Mesodermal cell (in vitro differentiated cells): ENCODE results near the gene PVR.
"Not testable (repeated sequence)": the region's sequence is repeated elsewhere in the genome, so short reads cannot be mapped to it uniquely, and the experiment has no call there.

Experiments used
- H3K27ac ChIP-seq: 2 replicates; pipeline ENCODE4 v1.7.0; 2013; ENCODE audit warnings: mild to moderate bottlenecking, low read depth, low read length, moderate library complexity; ENCODE audit not compliant: severe bottlenecking
- H3K36me3 ChIP-seq: 2 replicates; pipeline ENCODE4 v1.7.1; 2013; ENCODE audit warnings: mild to moderate bottlenecking, low read length, moderate library complexity; ENCODE audit not compliant: control insufficient read depth, insufficient read depth
- H3K4me1 ChIP-seq: one replicate; pipeline ENCODE4 v1.7.1; 2013; ENCODE audit warnings: mild to moderate bottlenecking, low read length; ENCODE audit not compliant: insufficient read depth, control insufficient read depth, poor library complexity, severe bottlenecking
- H3K4me3 ChIP-seq: 2 replicates; pipeline ENCODE4 v1.7.0; 2013; ENCODE audit warnings: low read length, control low read depth, mild to moderate bottlenecking; ENCODE audit not compliant: insufficient read depth, poor library complexity, severe bottlenecking; ENCODE audit errors: extremely low read depth
- H3K9me3 ChIP-seq: 2 replicates; pipeline ENCODE4 v1.7.1; 2013; ENCODE audit warnings: mild to moderate bottlenecking, low read length, moderate library complexity; ENCODE audit not compliant: control insufficient read depth
- WGBS, 2 experiments: methylation state at CpG; one replicate each; pipeline ENCODE4 v1.1.5; 2013; ENCODE audit warnings: missing lambda C conversion rate in 2 of 2; ENCODE audit not compliant: insufficient coverage in 2 of 2; 5-methylcytosine and 5-hydroxymethylcytosine counted together

The PVR gene

DNA sequence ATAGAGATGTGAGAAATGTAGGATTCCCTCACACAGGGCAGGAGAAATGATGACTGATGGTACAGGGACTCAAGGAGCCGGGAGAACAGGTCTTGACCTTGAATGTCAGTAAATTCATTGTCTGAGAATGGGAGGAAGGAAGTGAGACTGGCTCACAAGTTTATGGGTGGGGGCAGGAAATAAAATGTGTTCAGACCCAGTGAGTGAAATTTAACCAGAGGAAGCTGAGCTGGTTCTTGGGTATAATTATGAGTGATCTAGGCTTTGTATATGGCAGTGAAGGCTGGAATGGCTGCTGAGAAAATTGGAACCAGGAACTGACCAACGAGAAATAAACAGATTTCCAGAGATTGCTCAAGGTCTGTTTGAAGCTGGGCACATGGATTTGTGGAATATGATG is 36.7 kb upstream of the PVR start:
- Histone ChIP-seq H3K4me3 (no peak overlapping the region), H3K4me1 (no peaks in the 10 kb centered on the region), H3K9me3 (no peaks in the 10 kb centered on the region), H3K36me3 (no peaks in the 10 kb centered on the region), H3K27ac (no peak overlapping the region)
- WGBS, 2 experiments: 89 to 100% methylated on average over 1 of the region's 2 CpGs

DNA sequence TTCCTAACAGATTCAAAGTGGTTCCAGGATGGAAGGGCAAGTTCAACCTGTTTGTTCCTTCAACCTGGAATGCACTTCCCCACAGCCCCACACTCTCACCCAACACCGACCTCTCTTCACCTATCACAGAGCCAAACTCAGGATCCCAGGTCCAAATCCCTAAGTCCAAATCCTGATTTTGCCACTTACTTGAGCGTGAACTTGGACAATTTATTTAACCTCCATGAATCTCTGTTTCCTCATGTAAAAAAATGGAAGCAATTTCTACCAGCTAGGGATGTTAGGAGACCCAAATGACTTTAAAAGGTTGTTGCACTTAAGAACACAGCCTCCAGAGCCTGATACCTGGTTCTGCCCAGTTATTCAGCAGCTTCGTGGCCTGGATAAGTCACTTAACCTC is 35.8 kb upstream of the PVR start:
- Histone ChIP-seq H3K36me3 (no peaks in the 10 kb centered on the region), H3K4me1 (no peaks in the 10 kb centered on the region), H3K9me3 (no peaks in the 10 kb centered on the region), H3K4me3 (no peak overlapping the region), H3K27ac (no peak overlapping the region)
- 92 to 100% methylated on average over 2 to 3 of the region's 3 CpGs for WGBS, 2 experiments

DNA sequence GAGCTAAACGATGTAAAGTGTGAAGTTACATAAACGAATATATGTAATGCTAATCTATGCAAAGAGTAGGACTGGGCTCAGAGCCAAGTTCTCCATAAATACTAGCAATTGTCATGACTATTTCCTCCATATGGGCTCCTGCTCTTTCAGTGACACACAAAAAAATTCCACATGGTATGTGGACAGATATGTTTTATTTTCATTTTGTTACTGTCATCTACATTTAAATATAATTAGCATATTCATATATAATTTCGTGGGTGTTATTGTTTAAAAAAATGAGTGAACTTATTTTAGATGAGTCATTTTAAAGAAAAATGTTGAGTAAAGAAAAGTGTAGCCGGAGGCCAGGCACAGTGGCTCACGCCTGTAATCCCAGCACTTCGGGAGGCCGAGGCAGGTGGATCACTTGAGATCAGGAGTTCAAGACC is 35.3 kb upstream of the PVR start:
- H3K9me3 ChIP-seq: no peaks in the 10 kb centered on the region
- H3K36me3 ChIP-seq: no peaks in the 10 kb centered on the region
- H3K4me3 ChIP-seq: no peak overlapping the region
- no peak overlapping the region for H3K27ac ChIP-seq
- no peaks in the 10 kb centered on the region for H3K4me1 ChIP-seq
- 82 to 94% methylated on average over 5 of the region's 7 CpGs for WGBS, 2 experiments

DNA sequence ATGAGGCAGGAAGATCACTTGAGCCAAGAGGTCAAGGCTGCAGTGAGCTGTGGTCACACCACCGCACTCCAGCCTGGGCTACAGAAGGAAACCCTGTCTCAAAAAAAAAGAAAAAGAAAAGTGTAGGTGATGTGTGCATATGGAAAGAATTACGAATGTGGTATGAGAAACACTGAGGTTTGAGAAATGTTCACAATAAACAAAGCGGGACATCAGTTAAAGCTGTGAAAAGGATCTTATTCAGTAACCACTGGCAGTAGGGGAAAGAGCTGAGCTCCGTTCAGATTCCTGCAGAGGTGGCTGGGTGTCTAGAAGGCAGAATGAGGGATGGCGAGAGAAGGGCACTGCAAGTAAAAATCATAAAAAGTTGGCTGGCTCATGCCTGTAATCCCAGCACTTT is 34.5 kb upstream of the PVR start:
- Histone ChIP-seq H3K27ac (no peak overlapping the region), H3K4me3 (no peak overlapping the region), H3K4me1 (no peaks in the 10 kb centered on the region), H3K36me3 (no peaks in the 10 kb centered on the region), H3K9me3 (no peaks in the 10 kb centered on the region)
- WGBS, 2 experiments: 85 to 89% methylated on average over 5 of the region's 5 CpGs

DNA sequence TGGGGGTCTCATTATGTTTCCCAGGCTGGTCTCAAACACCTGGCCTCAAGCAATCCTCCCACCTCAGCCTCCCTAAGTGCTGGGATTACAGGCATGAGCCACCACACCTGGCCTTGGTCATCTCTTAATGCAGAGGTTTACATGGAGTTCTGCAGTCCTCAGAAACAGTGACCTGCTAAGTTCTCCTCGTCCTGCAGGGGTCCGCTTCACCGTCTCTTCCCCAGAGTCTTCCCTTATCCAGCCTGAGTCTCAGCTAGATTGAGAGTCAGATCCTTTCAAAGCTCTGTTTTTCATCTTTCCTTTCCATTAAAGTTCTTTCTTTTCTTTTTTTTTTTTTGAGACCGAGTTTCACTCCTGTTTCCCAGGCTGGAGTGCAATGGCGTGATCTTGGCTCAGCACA is 33.2 kb upstream of the PVR start:
- H3K4me1 ChIP-seq, H3K4me3 ChIP-seq, H3K27ac ChIP-seq, H3K36me3 ChIP-seq, H3K9me3 ChIP-seq: not testable (repeated sequence)
- 44 to 50% methylated on average over 3 to 5 of the region's 5 CpGs for WGBS, 2 experiments

DNA sequence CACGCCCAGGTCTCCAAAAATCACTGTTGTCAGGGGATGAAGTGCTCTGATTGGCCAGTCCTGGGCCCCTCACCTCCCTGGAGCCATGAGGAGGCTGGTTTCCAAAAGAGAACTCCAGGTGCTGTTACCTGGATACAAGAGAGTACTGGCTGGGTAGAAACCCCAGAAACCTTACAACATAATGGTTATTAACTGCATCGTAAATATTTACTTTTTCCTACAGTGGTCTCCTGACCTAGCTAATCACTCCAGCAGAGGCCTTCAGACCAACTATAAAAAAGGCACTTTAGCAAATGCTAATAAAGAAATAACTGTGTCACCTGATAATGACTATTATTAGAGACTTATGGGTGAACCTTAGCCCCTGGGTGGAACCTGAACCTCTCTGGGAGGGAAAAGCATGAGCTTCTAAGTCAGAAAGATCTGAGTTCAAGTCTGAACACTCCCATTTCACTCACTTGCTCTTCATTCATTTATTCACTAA is 31.9 kb upstream of the PVR start:
- Histone ChIP-seq H3K4me1 (no peaks in the 10 kb centered on the region), H3K36me3 (no peaks in the 10 kb centered on the region), H3K9me3 (no peaks in the 10 kb centered on the region), H3K4me3 (no peak overlapping the region), H3K27ac (no peak overlapping the region)
- 88 to 100% methylated on average over 1 of the region's 2 CpGs for WGBS, 2 experiments

DNA sequence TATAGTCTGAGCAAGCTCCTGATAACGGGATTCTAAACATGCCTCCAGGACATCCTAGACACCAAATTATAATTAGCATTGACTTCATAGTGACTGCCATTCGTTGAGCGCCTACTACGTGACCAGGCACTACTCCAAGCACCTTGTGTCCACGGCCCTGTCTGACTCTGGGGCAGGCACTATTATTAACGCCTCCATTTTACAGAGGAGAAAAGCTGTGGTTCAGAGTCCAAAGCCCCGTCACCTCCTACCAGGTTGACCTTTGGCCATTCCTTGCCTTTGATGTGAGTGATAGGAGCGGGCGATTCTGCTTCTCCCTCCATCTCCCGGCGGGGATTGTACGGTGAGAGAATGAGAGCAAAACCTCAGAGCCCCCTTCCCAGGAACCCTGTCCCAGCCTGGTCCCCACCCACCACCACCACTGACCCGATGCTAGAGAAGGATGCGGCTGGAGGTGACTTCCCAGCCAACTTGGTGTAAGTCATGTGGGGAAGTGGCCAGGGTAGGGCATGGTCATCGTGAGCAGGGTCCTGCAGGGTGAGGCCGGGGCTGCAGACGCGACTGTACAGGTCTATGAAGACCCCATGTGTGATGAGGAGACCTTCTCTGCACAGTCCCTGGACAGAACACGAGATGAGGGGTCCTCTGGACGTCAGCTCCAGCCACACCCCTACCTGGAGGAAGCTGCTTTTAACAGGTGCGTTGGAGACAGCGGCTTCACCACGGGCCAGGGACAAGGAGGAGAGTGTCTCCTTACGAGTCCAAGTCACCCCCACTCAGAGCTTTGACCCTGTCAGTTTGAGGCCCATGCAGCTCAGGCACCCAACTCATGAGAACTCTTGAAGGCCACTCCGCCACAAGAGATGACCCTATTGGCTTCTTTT is 30.2 kb upstream of the PVR start, which contains the start of gene IGSF23:
Gene IGSF23 (plus strand): TSS at position 269 of the 884 bp plus-strand sequence. CDS start 83 bp downstream, at position 352.
- H3K4me3 ChIP-seq: no peak within 1 kb of the TSS
- H3K36me3 ChIP-seq: no peaks in the 10 kb centered on the region
- WGBS, 2 experiments: 87 to 93% methylated on average over 15 to 19 of the region's 25 CpGs
- no peaks in the 10 kb centered on the region for H3K9me3 ChIP-seq
- no peak within 1 kb of the TSS for H3K27ac ChIP-seq
- no peaks in the 10 kb centered on the region for H3K4me1 ChIP-seq

DNA sequence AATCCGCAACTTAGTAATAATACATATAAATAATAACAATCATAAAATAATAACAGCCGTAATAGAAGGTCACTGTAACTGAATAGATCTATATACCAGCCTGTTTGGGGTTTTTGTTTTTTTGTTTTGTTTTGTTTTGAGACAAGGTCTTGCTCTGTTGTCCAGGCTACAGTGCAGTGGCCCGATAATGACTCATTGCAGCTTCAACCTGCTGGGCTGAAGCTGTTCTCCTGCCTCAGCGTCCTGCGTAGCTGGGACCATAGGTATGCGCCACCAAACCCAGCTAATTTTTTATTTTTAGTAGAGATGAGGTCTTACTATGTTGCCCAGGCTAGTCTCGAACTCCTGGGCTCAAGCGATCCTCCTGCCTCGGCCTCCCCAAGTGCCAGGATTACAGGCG is 29.4 kb upstream of the PVR start:
- WGBS, 2 experiments: 93 to 98% methylated on average over 7 of the region's 10 CpGs
- H3K27ac ChIP-seq: no peak overlapping the region
- no peak overlapping the region for H3K4me3 ChIP-seq
- H3K9me3 ChIP-seq: no peaks in the 10 kb centered on the region
- H3K4me1 ChIP-seq: no peaks in the 10 kb centered on the region
- no peaks in the 10 kb centered on the region for H3K36me3 ChIP-seq

DNA sequence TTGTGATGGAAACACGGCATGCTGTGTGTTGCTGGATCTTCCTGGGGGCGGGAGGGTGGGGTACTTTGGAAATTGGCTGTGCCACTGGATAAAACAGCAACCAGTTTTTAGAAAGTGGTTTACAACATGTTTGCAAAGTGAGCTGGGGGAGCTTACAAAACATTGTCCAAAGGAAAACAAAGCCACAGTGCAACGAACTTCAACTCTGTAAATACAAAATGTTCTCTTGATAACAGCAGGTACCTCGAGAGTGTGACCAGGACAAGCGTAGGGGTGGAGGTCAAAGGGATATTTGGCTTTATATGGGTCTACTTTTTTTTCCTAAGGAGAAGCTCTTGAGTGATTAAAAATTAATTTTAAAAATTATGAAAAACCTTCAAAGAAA is 27.9 kb upstream of the PVR start:
- Histone ChIP-seq H3K9me3 (no peaks in the 10 kb centered on the region), H3K4me1 (no peaks in the 10 kb centered on the region), H3K27ac (no peak overlapping the region), H3K4me3 (no peak overlapping the region), H3K36me3 (no peaks in the 10 kb centered on the region)
- WGBS, 2 experiments: 50 to 56% methylated on average over 2 of the region's 5 CpGs

DNA sequence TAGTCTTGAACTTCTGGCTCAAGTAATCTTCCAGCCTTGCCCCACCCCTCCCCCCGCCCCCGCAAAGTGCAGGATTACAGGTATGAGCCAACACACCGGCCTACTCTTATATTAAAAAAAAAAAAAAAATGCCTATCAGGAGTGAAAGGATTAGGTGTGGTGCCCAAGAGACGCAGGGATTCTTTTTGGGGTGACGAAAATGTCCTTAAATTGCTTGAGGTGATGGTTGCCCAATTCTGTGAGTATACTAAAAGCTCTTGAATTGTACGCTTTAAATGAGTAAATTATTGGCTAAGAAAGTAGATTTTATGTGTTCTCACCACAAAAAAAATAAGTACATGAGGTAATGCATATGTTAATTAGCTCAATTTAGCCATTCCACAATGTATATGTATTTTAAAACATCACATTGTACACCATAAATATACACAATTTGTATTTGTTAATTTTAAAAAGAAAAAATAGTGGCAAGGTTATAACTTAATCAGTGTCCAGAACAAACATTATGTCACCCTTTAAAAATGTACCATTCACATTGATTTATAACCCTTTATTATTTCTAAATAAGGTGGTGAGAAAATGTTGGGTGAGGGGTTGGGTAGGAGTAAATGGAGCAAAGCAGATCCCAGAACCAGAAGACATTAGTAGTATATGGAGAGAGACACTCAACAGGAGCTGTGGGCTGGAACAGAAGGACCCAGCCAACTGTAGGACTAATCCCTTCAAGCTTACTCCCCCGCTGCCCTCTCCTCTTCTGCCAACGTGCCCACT is 26.4 kb upstream of the PVR start:
- Histone ChIP-seq H3K9me3 (no peaks in the 10 kb centered on the region), H3K4me3 (no peak overlapping the region), H3K4me1 (no peaks in the 10 kb centered on the region), H3K27ac (no peak overlapping the region), H3K36me3 (no peaks in the 10 kb centered on the region)
- 61 to 67% methylated on average over 2 to 4 of the region's 8 CpGs for WGBS, 2 experiments
